Measurements from ENCODE around the gene C1R.

DNA sequence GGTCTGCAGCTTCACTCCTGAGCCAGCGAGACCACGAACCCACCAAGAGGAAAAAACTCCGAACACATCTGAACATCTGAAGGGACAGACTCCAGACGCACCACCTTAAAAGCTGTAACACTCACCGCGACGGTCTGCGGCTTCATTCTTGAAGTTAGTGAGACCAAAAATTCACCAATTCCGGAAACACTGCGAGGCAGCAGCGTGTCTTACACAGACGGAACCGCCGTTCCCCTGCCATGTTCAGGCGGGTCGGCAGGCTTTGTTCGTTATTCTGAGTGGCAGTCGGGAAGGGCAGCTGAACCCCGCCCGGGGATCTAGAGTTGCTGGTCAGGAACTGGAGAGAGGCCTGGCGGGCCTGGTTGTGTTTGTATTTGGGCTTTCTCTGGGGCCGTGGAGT is 53.7 kb downstream of the C1R start:
- TF ChIP-seq CTCF (IDR thresholded peaks at IDR 0.05; ENCODE audit: insufficient read depth, low read length, poor library complexity, severe bottlenecking) = no peak
- no peak for TF ChIP-seq EZH2phosphoT487 (conservative IDR thresholded peaks at IDR 0.05; ENCODE audit: low read length)
